Activated T-cell treated with anti-CD3 and anti-CD28 coated beads, Interleukin-2, amount 50 U/mL, for 72 hours (primary cell): Measurements from ENCODE around the gene OR8B8. TPM values are rescaled to one million over a fixed set of nuclear protein-coding genes. Genes with fewer than 3 reads are reported as not detected.
"Not testable (repeated sequence)": the region's sequence is repeated elsewhere in the genome, so short reads cannot be mapped to it uniquely, and the experiment has no call there.

ENCODE experiments used
- ATAC-seq, 2 donors: fragments of 150-1000 bp; cut with Tn5 transposase; replicated peaks in 1 of 2; 2 replicates each; pipeline ENCODE4 v1.10.0; 2021; ENCODE audit warnings: moderate library complexity in 2 of 2, mild to moderate bottlenecking in 1 of 2
- DNase-seq, 2 donors: peaks; one replicate each; pipeline ENCODE4 v3.0.0; 2021 to 2022; ENCODE audit warnings: mixed read lengths in 1 of 2
- H3K27ac Mint-ChIP-seq: one replicate; pipeline ENCODE4 v1.8.0; 2022; ENCODE audit warnings: mild to moderate bottlenecking, moderate library complexity, mixed read lengths
- H3K27me3 Mint-ChIP-seq: one replicate; pipeline ENCODE4 v1.8.0; 2022; ENCODE audit warnings: low read depth, mixed read lengths
- H3K36me3 Mint-ChIP-seq, 2 donors: one replicate each; pipeline ENCODE4 v1.8.0; 2022; ENCODE audit warnings: mixed read lengths in 2 of 2, mild to moderate bottlenecking in 1 of 2; ENCODE audit not compliant: insufficient read depth in 2 of 2
- H3K4me1 Mint-ChIP-seq: one replicate; pipeline ENCODE4 v1.8.0; 2022; ENCODE audit warnings: low read depth, mixed read lengths
- H3K4me3 Mint-ChIP-seq, 2 donors: one replicate each; pipeline ENCODE4 v1.8.0; 2022; ENCODE audit warnings: mild to moderate bottlenecking in 2 of 2, mixed read lengths in 2 of 2, moderate library complexity in 2 of 2
- H3K9me3 Mint-ChIP-seq, 2 donors: one replicate each; pipeline ENCODE4 v1.8.0; 2022; ENCODE audit warnings: mixed read lengths in 2 of 2
- total RNA-seq, 2 donors: library from RNA; stranded (reverse); gene quantifications; one replicate each; pipeline ENCODE4 v1.2.3, GENCODE V29; 2022

Gene OR8B8
- total RNA-seq, 2 donors from 2014 or later = not detected

DNA sequence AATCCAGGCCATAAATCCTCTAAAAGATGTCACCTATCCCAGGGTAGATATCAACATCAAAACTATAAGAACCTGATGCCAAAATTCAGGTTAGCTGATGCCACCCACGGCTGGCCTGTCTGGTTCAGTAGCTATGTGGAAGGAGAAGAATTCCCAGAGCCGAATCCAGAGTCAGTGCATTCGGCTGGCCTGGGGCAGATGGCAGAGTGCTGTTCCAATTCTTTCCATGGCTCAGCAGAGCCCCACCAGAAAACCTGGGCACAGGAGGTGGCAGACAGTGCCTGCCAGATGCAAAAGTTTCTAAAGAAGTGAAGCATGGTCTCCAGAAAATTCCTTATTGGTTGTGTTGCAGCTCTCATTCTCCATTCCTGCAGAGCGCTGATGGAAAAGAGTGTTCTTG is 19.9 kb upstream of the OR8B8 start:
- Mint-ChIP-seq H3K4me3 (no peak overlapping the region), H3K36me3 (no peaks in the 10 kb centered on the region), H3K27me3 (no peaks in the 10 kb centered on the region), H3K27ac (no peak overlapping the region), H3K4me1 (no peaks in the 10 kb centered on the region), H3K9me3 (no peaks in the 10 kb centered on the region)
- DNase-seq = no peak
- ATAC-seq = no peak

DNA sequence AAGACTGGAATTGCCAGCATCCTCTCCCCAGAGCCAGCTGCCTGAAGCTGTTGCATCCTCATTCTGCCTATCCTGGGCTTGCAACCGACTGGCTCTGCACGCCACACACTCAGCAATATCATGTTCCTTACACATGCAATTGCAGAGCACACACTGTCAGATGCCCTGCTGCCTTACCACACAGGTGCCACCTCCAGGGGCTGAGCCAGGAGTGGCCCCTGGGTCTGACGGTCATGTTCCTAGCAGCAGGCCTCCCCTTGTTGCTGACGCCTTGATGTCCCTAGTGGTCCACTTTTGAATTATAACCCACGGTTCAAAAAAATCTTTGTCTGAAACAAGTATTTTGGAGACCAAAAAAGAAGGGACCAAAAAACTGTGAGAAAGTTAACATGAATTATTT is 18.5 kb upstream of the OR8B8 start:
- no peaks in the 10 kb centered on the region for H3K36me3 Mint-ChIP-seq

GRCh38 chr11:124463324-124463723 is 17.8 kb upstream of the OR8B8 start:
- Mint-ChIP-seq H3K36me3 (no peaks in the 10 kb centered on the region), H3K27ac (no peak overlapping the region), H3K4me3 (no peak overlapping the region), H3K4me1 (no peaks in the 10 kb centered on the region), H3K27me3 (no peaks in the 10 kb centered on the region), H3K9me3 (no peaks in the 10 kb centered on the region)
- DNase-seq (no peak), ATAC-seq (no peak)

More for the DNA sequence above, 18.5 kb upstream of the OR8B8 start:
- no peak overlapping the region for H3K4me3 Mint-ChIP-seq
- no peaks in the 10 kb centered on the region for H3K27me3 Mint-ChIP-seq
- no peak for DNase-seq
- H3K27ac Mint-ChIP-seq = no peak overlapping the region
- ATAC-seq = no peak
- H3K9me3 Mint-ChIP-seq = no peaks in the 10 kb centered on the region
- no peaks in the 10 kb centered on the region for H3K4me1 Mint-ChIP-seq

GRCh38 chr11:124460459-124460858 is 15.0 kb upstream of the OR8B8 start:
- Mint-ChIP-seq H3K9me3 (no peaks in the 10 kb centered on the region), H3K36me3 (no peaks in the 10 kb centered on the region), H3K4me3 (no peak overlapping the region), H3K27me3 (peaks cover 6% of the 10 kb centered on the region), H3K4me1 (no peaks in the 10 kb centered on the region), H3K27ac (no peak overlapping the region)
- DNase-seq (no peak), ATAC-seq (no peak)

GRCh38 chr11:124459379-124459778 is 13.9 kb upstream of the OR8B8 start:
- H3K9me3 Mint-ChIP-seq, H3K27me3 Mint-ChIP-seq, ATAC-seq, H3K36me3 Mint-ChIP-seq, H3K4me3 Mint-ChIP-seq, DNase-seq, H3K4me1 Mint-ChIP-seq, H3K27ac Mint-ChIP-seq: not testable (repeated sequence)

DNA sequence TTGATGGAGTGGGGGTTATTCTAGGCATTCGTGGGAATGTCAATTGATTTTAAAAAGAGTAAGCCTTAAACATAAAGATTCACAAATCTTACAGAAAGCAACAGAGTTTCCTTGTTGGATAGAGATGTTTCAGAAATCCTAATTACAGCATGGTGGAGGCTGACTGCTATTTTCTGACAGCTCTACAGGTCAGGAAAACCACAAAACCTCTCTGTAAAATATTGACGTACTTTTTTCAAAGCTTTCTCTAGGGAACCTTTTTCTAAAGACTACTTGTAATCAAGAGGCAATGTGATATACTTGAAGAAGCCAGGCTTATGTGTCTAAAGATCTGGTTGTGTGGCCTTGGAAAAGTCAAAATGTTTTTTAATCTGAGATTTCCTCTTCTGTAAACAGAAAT is 9.1 kb upstream of the OR8B8 start:
- H3K27ac Mint-ChIP-seq = no peak overlapping the region
- no peaks in the 10 kb centered on the region for H3K4me1 Mint-ChIP-seq
- no peak overlapping the region for H3K4me3 Mint-ChIP-seq
- ATAC-seq = no peak
- no peaks in the 10 kb centered on the region for H3K36me3 Mint-ChIP-seq
- DNase-seq = no peak
- peaks cover 0 to 2% of the 10 kb centered on the region in 2 donors for H3K9me3 Mint-ChIP-seq
- peaks cover 6% of the 10 kb centered on the region for H3K27me3 Mint-ChIP-seq

DNA sequence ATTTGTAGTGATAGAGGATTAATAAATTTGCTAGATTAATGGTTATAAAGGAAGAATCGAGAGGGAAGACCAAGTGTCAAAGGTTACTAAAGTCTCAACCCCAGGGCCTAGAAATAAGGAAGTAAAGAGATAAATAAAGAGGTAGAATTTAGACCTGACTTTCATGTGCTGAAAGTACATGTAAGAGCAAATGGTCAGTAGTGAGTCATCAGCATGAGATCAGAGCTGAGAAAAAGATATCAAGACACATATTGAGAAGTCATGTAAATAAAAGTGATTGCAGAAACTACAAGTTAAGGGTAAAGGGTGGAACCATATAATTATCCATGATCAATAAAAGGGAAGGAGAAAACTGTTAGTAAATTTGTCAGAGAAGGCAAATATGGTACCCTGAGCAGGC is 1.4 kb upstream of the OR8B8 start:
- Mint-ChIP-seq H3K27ac (no peak overlapping the region), H3K9me3 (peaks cover 0 to 2% of the 10 kb centered on the region in 2 donors), H3K4me3 (no peak overlapping the region), H3K27me3 (peaks cover 7% of the 10 kb centered on the region), H3K36me3 (no peaks in the 10 kb centered on the region), H3K4me1 (no peaks in the 10 kb centered on the region)
- no peak for ATAC-seq
- DNase-seq = no peak

GRCh38 chr11:124442847-124443246 is 2.6 kb downstream of the OR8B8 start:
- no peak for ATAC-seq
- no peaks in the 10 kb centered on the region for H3K36me3 Mint-ChIP-seq
- no peak for DNase-seq
- H3K9me3 Mint-ChIP-seq = peaks cover 0 to 2% of the 10 kb centered on the region in 2 donors
- no peaks in the 10 kb centered on the region for H3K4me1 Mint-ChIP-seq
- peaks cover 18% of the 10 kb centered on the region for H3K27me3 Mint-ChIP-seq
- H3K4me3 Mint-ChIP-seq = no peak overlapping the region
- H3K27ac Mint-ChIP-seq = no peak overlapping the region

- H3K4me3 Mint-ChIP-seq = no peak overlapping the region
- H3K9me3 Mint-ChIP-seq = peaks cover 0 to 2% of the 10 kb centered on the region in 2 donors
- DNase-seq (no peak), ATAC-seq (no peak)
- no peaks in the 10 kb centered on the region for H3K36me3 Mint-ChIP-seq
- no peak overlapping the region for H3K27ac Mint-ChIP-seq
- H3K4me1 Mint-ChIP-seq = no peaks in the 10 kb centered on the region
- H3K27me3 Mint-ChIP-seq = peaks cover 18% of the 10 kb centered on the region
These were observed 3.1 kb downstream of the OR8B8 start for GRCh38 chr11:124442442-124442841.

GRCh38 chr11:124441519-124441918 is 4.0 kb downstream of the OR8B8 start:
- Mint-ChIP-seq H3K36me3 (no peaks in the 10 kb centered on the region), H3K4me3 (no peak overlapping the region), H3K4me1 (no peaks in the 10 kb centered on the region), H3K27ac (no peak overlapping the region), H3K27me3 (peaks cover 18% of the 10 kb centered on the region), H3K9me3 (peaks cover 0 to 2% of the 10 kb centered on the region in 2 donors)
- ATAC-seq (no peak), DNase-seq (no peak)

- Mint-ChIP-seq H3K36me3 (no peaks in the 10 kb centered on the region), H3K4me3 (no peak overlapping the region), H3K4me1 (no peaks in the 10 kb centered on the region), H3K27me3 (peaks cover 18% of the 10 kb centered on the region), H3K27ac (no peak overlapping the region), H3K9me3 (peaks cover 0 to 2% of the 10 kb centered on the region in 2 donors)
- DNase-seq (no peak), ATAC-seq (no peak)
These were observed 4.4 kb downstream of the OR8B8 start for GRCh38 chr11:124441081-124441480.

GRCh38 chr11:124440608-124441007 is 4.9 kb downstream of the OR8B8 start:
- DNase-seq (no peak), ATAC-seq (no peak)
- peaks cover 0 to 2% of the 10 kb centered on the region in 2 donors for H3K9me3 Mint-ChIP-seq
- no peaks in the 10 kb centered on the region for H3K36me3 Mint-ChIP-seq
- H3K27me3 Mint-ChIP-seq = peaks cover 18% of the 10 kb centered on the region
- no peaks in the 10 kb centered on the region for H3K4me1 Mint-ChIP-seq
- no peak overlapping the region for H3K27ac Mint-ChIP-seq
- H3K4me3 Mint-ChIP-seq = no peak overlapping the region

DNA sequence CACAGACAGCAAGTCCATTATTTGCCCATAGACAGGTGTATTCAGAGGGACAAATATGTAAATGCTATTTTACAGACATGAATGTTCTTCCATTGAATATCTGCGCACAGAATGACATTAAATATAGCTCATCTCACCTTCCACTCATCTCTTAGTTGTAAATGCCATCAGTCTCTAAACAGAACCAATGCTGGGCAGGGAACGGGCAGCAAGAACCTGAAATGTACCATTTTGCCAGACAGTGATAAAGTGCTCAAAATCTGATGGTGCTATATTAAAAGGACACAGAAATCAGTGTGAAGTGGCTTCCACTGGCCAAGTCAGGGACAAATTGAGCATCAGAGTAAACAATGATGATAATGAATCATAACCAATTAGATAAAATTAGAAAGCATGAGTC is 10.8 kb downstream of the OR8B8 start:
- ATAC-seq = no peak
- no peaks in the 10 kb centered on the region for H3K36me3 Mint-ChIP-seq

DNA sequence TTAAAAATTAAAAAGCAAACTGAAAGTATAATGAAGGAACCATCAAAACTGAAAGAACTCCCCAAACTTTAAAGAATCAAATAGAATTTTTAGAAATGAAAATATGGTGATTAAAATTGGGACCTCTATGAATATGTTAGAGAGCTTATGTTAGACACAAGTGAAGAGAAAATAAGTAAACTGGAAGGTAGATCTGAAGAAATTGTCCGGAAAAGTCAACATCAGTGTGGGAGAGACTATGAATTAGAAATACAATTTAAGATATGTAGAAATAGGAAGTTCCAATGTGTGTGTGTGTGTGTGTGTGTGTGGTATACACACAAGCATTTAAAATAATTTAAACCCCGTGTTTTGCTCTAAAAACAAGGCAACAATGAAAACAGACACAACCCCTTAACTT is 15.9 kb downstream of the OR8B8 start:
- no peak for ATAC-seq
- Mint-ChIP-seq H3K27ac (no peak overlapping the region), H3K9me3 (peaks cover 0 to 2% of the 10 kb centered on the region in 2 donors), H3K27me3 (peaks cover 1% of the 10 kb centered on the region), H3K4me3 (no peak overlapping the region), H3K36me3 (no peaks in the 10 kb centered on the region), H3K4me1 (no peaks in the 10 kb centered on the region)
- no peak for DNase-seq

More for the DNA sequence above, 10.8 kb downstream of the OR8B8 start:
- H3K9me3 Mint-ChIP-seq = peaks cover 0 to under 1% of the 10 kb centered on the region in 2 donors
- H3K27me3 Mint-ChIP-seq = peaks cover 7% of the 10 kb centered on the region
- no peak overlapping the region for H3K27ac Mint-ChIP-seq
- no peak for DNase-seq
- no peak overlapping the region for H3K4me3 Mint-ChIP-seq
- no peaks in the 10 kb centered on the region for H3K4me1 Mint-ChIP-seq
